H9 (cell line): ENCODE results near the gene ENPP7. TPM values are rescaled to one million over a fixed set of nuclear protein-coding genes. Genes with fewer than 3 reads are reported as not detected.

Experiments used
- DNase-seq: peaks from one replicate; pipeline ENCODE4 v3.0.0-alpha.2; 2017
- H2AFZ ChIP-seq: one replicate; pipeline ENCODE4 v1.6.1; 2013; ENCODE audit warnings: mild to moderate bottlenecking, low read length, control low read depth, moderate library complexity
- H2AK5ac ChIP-seq: 2 replicates; pipeline ENCODE4 v1.6.1; 2013; ENCODE audit warnings: low read length, control low read depth, mixed read lengths; ENCODE audit not compliant: insufficient read length
- H2BK120ac ChIP-seq: one replicate; pipeline ENCODE4 v1.6.1; 2013; ENCODE audit warnings: low read depth, mild to moderate bottlenecking, low read length, control low read depth, inconsistent platforms; ENCODE audit not compliant: poor library complexity, severe bottlenecking
- H2BK12ac ChIP-seq: 2 replicates; pipeline ENCODE4 v1.6.1; 2013; ENCODE audit warnings: low read length, control low read depth, mixed read lengths, low read depth; ENCODE audit not compliant: insufficient read length
- H2BK15ac ChIP-seq: 2 replicates; pipeline ENCODE4 v1.6.1; 2013; ENCODE audit warnings: low read depth, low read length, control low read depth
- H2BK20ac ChIP-seq: one replicate; pipeline ENCODE4 v1.6.1; 2013; ENCODE audit warnings: low read depth, mild to moderate bottlenecking, low read length, control low read depth, inconsistent platforms; ENCODE audit not compliant: poor library complexity, severe bottlenecking
- H2BK5ac ChIP-seq: 2 replicates; pipeline ENCODE4 v1.6.1; 2013; ENCODE audit warnings: low read length, control low read depth, mixed read lengths; ENCODE audit not compliant: insufficient read length
- H3K14ac ChIP-seq: 2 replicates; pipeline ENCODE4 v1.6.1; 2013; ENCODE audit warnings: low read length, control low read depth; ENCODE audit not compliant: insufficient read depth
- H3K18ac ChIP-seq: 2 replicates; pipeline ENCODE4 v1.6.1; 2013; ENCODE audit warnings: low read depth, mild to moderate bottlenecking, mixed read lengths, low read length, control low read depth; ENCODE audit not compliant: insufficient read length
- H3K23ac ChIP-seq: 2 replicates; pipeline ENCODE4 v1.6.1; 2013; ENCODE audit warnings: low read length, control low read depth, mixed read lengths, low read depth; ENCODE audit not compliant: insufficient read length
- H3K23me2 ChIP-seq: 2 replicates; pipeline ENCODE4 v1.6.1; 2013; ENCODE audit warnings: low read depth, mild to moderate bottlenecking, mixed read lengths, low read length, control low read depth; ENCODE audit not compliant: insufficient read length, poor library complexity, severe bottlenecking
- H3K27ac ChIP-seq: 2 replicates; pipeline ENCODE4 v1.5.1; 2013; ENCODE audit warnings: low read length, control low read depth, mixed read lengths, low read depth; ENCODE audit not compliant: insufficient read length
- H3K27me3 ChIP-seq: 2 replicates; pipeline ENCODE4 v1.6.1; 2013; ENCODE audit warnings: low read length, control low read depth, inconsistent platforms; ENCODE audit not compliant: insufficient read depth
- H3K4ac ChIP-seq: 2 replicates; pipeline ENCODE4 v1.6.1; 2013; ENCODE audit warnings: low read depth, mild to moderate bottlenecking, control low read depth, inconsistent platforms, low read length, moderate library complexity
- H3K4me1 ChIP-seq: 2 replicates; pipeline ENCODE4 v1.6.1; 2013; ENCODE audit warnings: low read length, control low read depth, inconsistent platforms; ENCODE audit not compliant: insufficient read depth
- H3K4me2 ChIP-seq: 2 replicates; pipeline ENCODE4 v1.6.1; 2013; ENCODE audit warnings: low read length, control low read depth, mixed read lengths; ENCODE audit not compliant: insufficient read length, insufficient read depth
- H3K56ac ChIP-seq: 2 replicates; pipeline ENCODE4 v1.6.1; 2013; ENCODE audit warnings: low read depth, mild to moderate bottlenecking, mixed read lengths, low read length, control low read depth; ENCODE audit not compliant: insufficient read length
- H3K79me1 ChIP-seq: 2 replicates; pipeline ENCODE4 v1.6.1; 2013; ENCODE audit warnings: low read depth, mild to moderate bottlenecking, moderate library complexity, low read length, control low read depth, inconsistent platforms; ENCODE audit not compliant: insufficient read depth, poor library complexity, severe bottlenecking
- H3K79me2 ChIP-seq: 2 replicates; pipeline ENCODE4 v1.6.1; 2013; ENCODE audit warnings: low read length, control low read depth, inconsistent platforms; ENCODE audit not compliant: insufficient read depth
- H3K9ac ChIP-seq: 2 replicates; pipeline ENCODE4 v1.6.1; 2013; ENCODE audit warnings: low read length, control low read depth, mixed read lengths; ENCODE audit not compliant: insufficient read length; ENCODE audit errors: extremely low read depth
- H3K9me3 ChIP-seq: one replicate; pipeline ENCODE4 v1.6.1; 2013; ENCODE audit warnings: low read depth, low read length, inconsistent platforms; ENCODE audit not compliant: control insufficient read depth
- H3T11ph ChIP-seq: one replicate; pipeline ENCODE4 v1.6.1; 2013; ENCODE audit warnings: mild to moderate bottlenecking, low read length, control low read depth, inconsistent platforms
- H4K20me1 ChIP-seq: one replicate; pipeline ENCODE4 v1.6.1; 2013; ENCODE audit not compliant: control insufficient read depth, insufficient read length, insufficient read depth
- H4K5ac ChIP-seq: 2 replicates; pipeline ENCODE4 v1.6.1; 2013; ENCODE audit warnings: low read depth, mild to moderate bottlenecking, mixed read lengths, low read length, control low read depth; ENCODE audit not compliant: insufficient read length
- H4K8ac ChIP-seq: replicated peaks from 2 replicates; pipeline ENCODE4 v1.6.1; 2013; ENCODE audit warnings: low read length, control low read depth, mixed read lengths, low read depth; ENCODE audit not compliant: insufficient read length
- H4K91ac ChIP-seq: 2 replicates; pipeline ENCODE4 v1.6.1; 2013; ENCODE audit warnings: low read depth, mild to moderate bottlenecking, moderate library complexity, mixed read lengths, low read length, control low read depth; ENCODE audit not compliant: insufficient read length
- H3K27ac Mint-ChIP-seq, 3 experiments: 2 replicates in 2 of 3; 3 replicates in 1 of 3; pipeline ENCODE4 v1.8.0; 2020 to 2021; ENCODE audit warnings: mixed read lengths in 3 of 3, mild to moderate bottlenecking in 1 of 3, moderate library complexity in 1 of 3
- H3K27me3 Mint-ChIP-seq: 2 replicates; pipeline ENCODE4 v1.8.0; 2021; ENCODE audit warnings: low read depth, mild to moderate bottlenecking, moderate library complexity, mixed read lengths
- H3K36me3 Mint-ChIP-seq, 3 experiments: 2 replicates in 2 of 3; 3 replicates in 1 of 3; pipeline ENCODE4 v1.8.0; 2020 to 2021; ENCODE audit warnings: low read depth in 3 of 3, mixed read lengths in 3 of 3; ENCODE audit not compliant: insufficient read depth in 1 of 3
- H3K4me1 Mint-ChIP-seq, 2 experiments: 2 replicates each; pipeline ENCODE4 v1.8.0; 2020; ENCODE audit warnings: mixed read lengths in 2 of 2
- H3K4me3 Mint-ChIP-seq, 2 experiments: 2 replicates in 1 of 2; 3 replicates in 1 of 2; pipeline ENCODE4 v1.8.0; 2020 to 2021; ENCODE audit warnings: mild to moderate bottlenecking in 2 of 2, mixed read lengths in 2 of 2, moderate library complexity in 1 of 2
- H3K9me3 Mint-ChIP-seq, 2 experiments: 2 replicates in 1 of 2; 3 replicates in 1 of 2; pipeline ENCODE4 v1.8.0; 2020; ENCODE audit warnings: mild to moderate bottlenecking in 2 of 2, mixed read lengths in 2 of 2, moderate library complexity in 1 of 2
- CTCF ChIP-seq: fragments of 200-600 bp; sonication (generic); conservative IDR thresholded peaks from 3 replicates; pipeline ENCODE4 v1.8.0; 2021; ENCODE audit warnings: antibody characterized with exemption, mild to moderate bottlenecking
- WGBS: extraction: QIAGEN DNeasy Blood & Tissue Kit; methylation state at CpG from one replicate; pipeline ENCODE4 v1.1.7; 2013; ENCODE audit warnings: missing lambda C conversion rate, low lambda C conversion rate, mixed read lengths; ENCODE audit not compliant: insufficient read length; ENCODE audit errors: extremely low coverage; 5-methylcytosine and 5-hydroxymethylcytosine counted together
- total RNA-seq: library from RNA; stranded (reverse); gene quantifications from 2 replicates; pipeline ENCODE4 v1.2.1, GENCODE V29; 2021

ENPP7 gene
- total RNA-seq, 1 experiment from 2014 or later: not detected

- no peak for TF ChIP-seq CTCF
- H3K14ac ChIP-seq: no peak overlapping the region
These were observed 53.1 kb downstream of the ENPP7 start for GRCh38 chr17:79783891-79784290.

More at GRCh38 chr17:79783891-79784290, 53.1 kb downstream of the ENPP7 start:
- Histone ChIP-seq H3K4me2 (no peak overlapping the region), H4K8ac (no peak overlapping the region), H3K79me1 (peaks cover 3% of the 10 kb centered on the region), H2BK20ac (no peak overlapping the region), H2BK5ac (no peak overlapping the region), H3K4ac (no peak overlapping the region), H3K9me3 (no peaks in the 10 kb centered on the region), H2BK15ac (no peak overlapping the region), H3K27me3 (peaks cover 9% of the 10 kb centered on the region; the same call in 1 of the 2 replicates), H3K27ac (no peak overlapping the region), H2BK12ac (no peak overlapping the region), H2AK5ac (no peak overlapping the region), H3K4me1 (peaks cover 11% of the 10 kb centered on the region), H4K5ac (no peak overlapping the region), H4K91ac (no peak overlapping the region), H4K20me1 (peaks cover 9% of the 10 kb centered on the region), H3T11ph (no peak overlapping the region), H3K9ac (no peak overlapping the region), H3K23ac (no peak overlapping the region), H3K56ac (no peak overlapping the region), H3K23me2 (peaks cover 6% of the 10 kb centered on the region), H3K79me2 (0 out of 2 replicates have a peak, but pooled peaks cover 2% of the 10 kb centered on the region), H3K18ac (no peak overlapping the region), H2BK120ac (no peak overlapping the region), H2AFZ (no peak overlapping the region)
- Mint-ChIP-seq H3K27me3 (peaks cover 34% of the 10 kb centered on the region), H3K36me3 (peaks cover 44 to 64% (median 62%) of the 10 kb centered on the region in 3 experiments), H3K4me3 (no peak overlapping the region), H3K4me1 (peaks cover 43 to 54% of the 10 kb centered on the region in 2 experiments), H3K9me3 (no peaks in the 10 kb centered on the region), H3K27ac (no peak overlapping the region)
- WGBS: no CpG with 5 or more reads among the region's 18 CpGs
- no peak for DNase-seq
